Vagina (tissue), 2 donors: ENCODE data around the gene PPFIA2.

Experiments
- CTCF ChIP-seq, 3 experiments: fragments of 450-650 bp in 2 of 3; fragments of 200-600 bp in 1 of 3; sonication (generic) in 1 of 3; IDR thresholded peaks; one replicate each; pipeline ENCODE4 v1.5.1; 2017 to 2019; ENCODE audit warnings: antibody characterized with exemption in 3 of 3, mild to moderate bottlenecking in 2 of 3, moderate library complexity in 2 of 3
- POLR2AphosphoS5 ChIP-seq, 2 donors: sonication (generic); formaldehyde crosslinking; IDR thresholded peaks; one replicate each; pipeline ENCODE4 v1.9.0; 2017; ENCODE audit warnings: antibody characterized with exemption in 2 of 2, mild to moderate bottlenecking in 2 of 2, low read depth in 1 of 2; ENCODE audit not compliant: insufficient read depth in 1 of 2

DNA sequence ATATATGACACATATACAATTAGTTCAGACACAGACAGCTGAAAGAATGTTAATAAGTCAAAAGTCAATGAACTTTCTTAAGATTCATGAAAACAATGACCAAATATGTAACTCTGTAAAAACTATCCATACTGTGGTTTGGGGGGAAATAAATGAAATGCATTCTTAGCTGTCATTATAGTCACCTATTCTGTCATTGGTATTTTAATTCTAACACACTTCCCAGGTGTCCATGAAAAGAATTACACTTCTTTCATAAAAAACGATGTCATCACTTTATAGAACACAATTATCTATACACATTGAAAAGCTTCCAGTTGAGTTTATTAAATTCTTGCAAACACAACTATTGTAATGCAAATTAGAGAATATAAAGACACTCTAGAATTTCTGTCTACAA is 35.8 kb downstream of the PPFIA2 start:
- TF ChIP-seq CTCF (IDR thresholded peaks at IDR 0.05) (no peak), POLR2AphosphoS5 (IDR thresholded peaks at IDR 0.05; ENCODE audit: insufficient read depth in 1 of 2, low read depth in 1 of 2) (no peak)
